Activated CD8-positive, alpha-beta T cell treated with anti-CD3 and anti-CD28 coated beads for 36 hours (primary cell): ENCODE data around the gene ZC3HAV1L. TPM values are rescaled to one million over a fixed set of nuclear protein-coding genes. Genes with fewer than 3 reads are reported as not detected.

Source experiments
- ATAC-seq: fragments of 200-7000 bp; cut with Tn5 transposase; one replicate; pipeline ENCODE4 v1.10.0; 2021; ENCODE audit warnings: mild to moderate bottlenecking, moderate library complexity
- CTCF ChIA-PET: fragments of 350-600 bp; sonication (Branson Sonifier 250); formaldehyde crosslinking; loops from one replicate; lab custom pipeline; 2021; ENCODE audit warnings: antibody characterized with exemption; lab: Charles Lee
- POLR2A ChIA-PET: fragments of 350-600 bp; sonication (Branson Sonifier 250); formaldehyde crosslinking; loops from one replicate; lab custom pipeline; 2021; ENCODE audit warnings: antibody characterized with exemption; lab: Charles Lee
- DNase-seq: peaks from one replicate; pipeline ENCODE4 v3.0.0-alpha.2; 2020
- H3K27ac Mint-ChIP-seq: one replicate; pipeline ENCODE4 v1.8.0; 2021; ENCODE audit warnings: mild to moderate bottlenecking, mixed read lengths
- H3K27me3 Mint-ChIP-seq: one replicate; pipeline ENCODE4 v1.8.0; 2021; ENCODE audit warnings: mixed read lengths
- H3K36me3 Mint-ChIP-seq: one replicate; pipeline ENCODE4 v1.8.0; 2021; ENCODE audit warnings: low read depth, mixed read lengths
- H3K4me1 Mint-ChIP-seq: one replicate; pipeline ENCODE4 v1.8.0; 2021; ENCODE audit warnings: low read depth, mixed read lengths
- H3K4me3 Mint-ChIP-seq: one replicate; pipeline ENCODE4 v1.8.0; 2021; ENCODE audit warnings: mild to moderate bottlenecking, moderate library complexity, mixed read lengths
- H3K9me3 Mint-ChIP-seq: one replicate; pipeline ENCODE4 v1.8.0; 2021; ENCODE audit warnings: mixed read lengths
- intact Hi-C: fragments of 100-400 bp; cut with micrococcal nuclease; formaldehyde crosslinking; loops from one replicate; pipeline ENCODE4 v1.10.0; 2022
- total RNA-seq, 2 experiments: library from RNA; stranded (reverse); gene quantifications; one replicate each; pipeline ENCODE4 v1.2.3, GENCODE V29; 2021
- TF ChIP-seq, protein P1 (sequence below): fragments of 200-600 bp; IDR thresholded peaks from one replicate; pipeline ENCODE4 v1.8.0; 2022; ENCODE audit warnings: antibody characterized with exemption, mild to moderate bottlenecking

ZC3HAV1L gene, protein sequence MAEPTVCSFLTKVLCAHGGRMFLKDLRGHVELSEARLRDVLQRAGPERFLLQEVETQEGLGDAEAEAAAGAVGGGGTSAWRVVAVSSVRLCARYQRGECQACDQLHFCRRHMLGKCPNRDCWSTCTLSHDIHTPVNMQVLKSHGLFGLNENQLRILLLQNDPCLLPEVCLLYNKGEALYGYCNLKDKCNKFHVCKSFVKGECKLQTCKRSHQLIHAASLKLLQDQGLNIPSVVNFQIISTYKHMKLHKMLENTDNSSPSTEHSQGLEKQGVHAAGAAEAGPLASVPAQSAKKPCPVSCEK
- 10 to 100 TPM; 19.9 TPM for total RNA-seq

DNA sequence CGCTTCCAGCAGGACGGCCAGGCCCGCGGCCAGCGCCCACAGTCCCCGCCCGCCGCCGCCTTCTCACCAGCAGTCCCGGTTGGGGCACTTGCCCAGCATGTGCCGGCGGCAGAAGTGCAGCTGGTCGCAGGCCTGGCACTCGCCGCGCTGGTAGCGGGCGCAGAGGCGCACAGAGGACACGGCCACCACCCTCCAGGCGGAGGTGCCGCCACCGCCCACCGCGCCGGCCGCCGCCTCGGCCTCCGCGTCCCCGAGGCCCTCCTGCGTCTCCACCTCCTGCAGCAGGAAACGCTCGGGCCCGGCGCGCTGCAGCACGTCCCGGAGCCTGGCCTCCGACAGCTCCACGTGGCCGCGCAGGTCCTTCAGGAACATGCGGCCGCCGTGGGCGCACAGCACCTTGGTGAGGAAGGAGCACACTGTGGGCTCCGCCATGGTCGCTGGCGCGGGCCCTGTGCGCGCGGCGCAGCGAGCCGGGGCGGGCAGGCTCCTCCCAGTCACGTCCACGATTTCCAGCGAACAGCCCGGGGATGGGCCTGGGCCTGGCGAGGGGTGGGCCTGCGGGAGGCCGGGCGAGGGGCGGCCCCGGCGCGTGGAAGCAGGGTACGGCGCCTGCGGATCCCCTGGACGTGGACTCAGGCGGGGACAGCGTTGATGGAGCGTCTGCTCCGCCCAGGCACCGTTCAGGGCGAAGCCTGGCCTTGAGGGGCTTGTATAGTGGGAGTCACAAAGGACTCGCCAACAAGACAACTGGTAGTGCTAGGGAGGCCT is at the start of gene ZC3HAV1L:
TSS of gene ZC3HAV1L (minus strand) at position 457 of the 768 bp plus-strand sequence. CDS start at position 432, 25 bp downstream.
- CTCF ChIA-PET = interaction anchor here (1.2 to 3.2 kb wide), 5 partner anchors 9 to 149 kb away, joined by 4 to 17 read pairs (median 7); no protein-coding TSS in a partner anchor
- Mint-ChIP-seq H3K36me3 (peaks cover 29% of the 10 kb centered on the region), H3K4me3 (peak within 1 kb of the TSS; percentile 82), H3K4me1 (peaks cover 19% of the 10 kb centered on the region), H3K27me3 (no peaks in the 10 kb centered on the region), H3K9me3 (no peaks in the 10 kb centered on the region), H3K27ac (peak within 1 kb of the TSS; percentile 88)
- peak; percentile 75 for DNase-seq
- TF ChIP-seq, protein P1, sequence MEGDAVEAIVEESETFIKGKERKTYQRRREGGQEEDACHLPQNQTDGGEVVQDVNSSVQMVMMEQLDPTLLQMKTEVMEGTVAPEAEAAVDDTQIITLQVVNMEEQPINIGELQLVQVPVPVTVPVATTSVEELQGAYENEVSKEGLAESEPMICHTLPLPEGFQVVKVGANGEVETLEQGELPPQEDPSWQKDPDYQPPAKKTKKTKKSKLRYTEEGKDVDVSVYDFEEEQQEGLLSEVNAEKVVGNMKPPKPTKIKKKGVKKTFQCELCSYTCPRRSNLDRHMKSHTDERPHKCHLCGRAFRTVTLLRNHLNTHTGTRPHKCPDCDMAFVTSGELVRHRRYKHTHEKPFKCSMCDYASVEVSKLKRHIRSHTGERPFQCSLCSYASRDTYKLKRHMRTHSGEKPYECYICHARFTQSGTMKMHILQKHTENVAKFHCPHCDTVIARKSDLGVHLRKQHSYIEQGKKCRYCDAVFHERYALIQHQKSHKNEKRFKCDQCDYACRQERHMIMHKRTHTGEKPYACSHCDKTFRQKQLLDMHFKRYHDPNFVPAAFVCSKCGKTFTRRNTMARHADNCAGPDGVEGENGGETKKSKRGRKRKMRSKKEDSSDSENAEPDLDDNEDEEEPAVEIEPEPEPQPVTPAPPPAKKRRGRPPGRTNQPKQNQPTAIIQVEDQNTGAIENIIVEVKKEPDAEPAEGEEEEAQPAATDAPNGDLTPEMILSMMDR = no peak
- POLR2A ChIA-PET = interaction anchor here (0.6 to 2.4 kb wide), 11 partner anchors 10 to 60 kb away, joined by 3 to 13 read pairs (median 5); no protein-coding TSS in a partner anchor
- ATAC-seq = peak; percentile 88
- intact Hi-C loops = no loop called here

DNA sequence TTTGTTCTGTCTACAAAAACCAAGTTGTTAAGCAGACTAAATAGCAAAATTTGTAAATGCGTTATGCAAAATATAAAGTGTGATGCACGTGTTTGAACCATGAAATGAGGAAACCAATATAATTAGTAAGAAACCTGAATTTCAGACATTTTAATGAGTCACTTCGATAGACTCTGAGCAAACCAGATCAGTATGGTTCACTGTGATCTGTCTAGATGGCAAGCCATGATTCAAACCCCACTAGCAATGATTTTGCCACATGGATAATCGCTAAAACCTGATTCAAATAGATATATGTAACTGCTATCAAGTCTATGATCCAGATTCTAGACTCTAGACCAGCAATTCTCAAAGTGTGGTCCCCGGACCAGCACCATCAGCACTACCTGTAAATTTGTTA is 48.9 kb upstream of the ZC3HAV1L start:
- TF ChIP-seq, protein P1 = no peak
- H3K4me3 Mint-ChIP-seq = peak overlapping the region; percentile 13
- H3K27me3 Mint-ChIP-seq = no peaks in the 10 kb centered on the region
- intact Hi-C loops = no loop called here
- peaks cover 89% of the 10 kb centered on the region for H3K4me1 Mint-ChIP-seq
- H3K9me3 Mint-ChIP-seq = peaks cover 21% of the 10 kb centered on the region
- ATAC-seq (peak; percentile 6), DNase-seq (peak; percentile 2)
- peaks cover 96% of the 10 kb centered on the region for H3K36me3 Mint-ChIP-seq
- ChIA-PET CTCF (interaction anchor here (4.3 kb wide), 1 partner anchor 10 kb away, joined by 33 read pairs; no protein-coding TSS in a partner anchor), POLR2A (interaction anchor here (0.8 to 5.0 kb wide), 7 partner anchors 9 to 275 kb away, joined by 3 to 25 read pairs (median 4); partner anchors contain the start of gene LUC7L2)
- peak overlapping the region; percentile 94 for H3K27ac Mint-ChIP-seq

DNA sequence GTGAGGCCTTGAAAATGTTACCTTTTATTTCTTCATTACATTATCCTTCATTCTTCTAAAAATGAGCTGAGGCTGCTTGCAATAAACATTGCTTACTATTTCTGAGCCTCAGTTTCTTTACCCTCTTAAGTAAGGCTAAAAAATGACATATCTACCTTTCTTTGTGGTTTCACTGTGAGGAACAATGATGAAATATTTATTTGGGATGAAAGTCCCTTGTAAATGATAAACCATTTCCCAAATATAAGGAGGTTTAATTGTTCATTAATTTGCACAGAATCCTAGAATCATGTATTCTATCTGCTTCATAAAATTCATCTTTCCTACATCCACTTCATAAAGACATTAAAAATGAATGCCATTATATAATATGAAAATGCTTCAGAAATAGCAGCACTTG is 45.7 kb upstream of the ZC3HAV1L start:
- peak overlapping the region; percentile 91 for H3K27ac Mint-ChIP-seq
- H3K4me3 Mint-ChIP-seq = no peak overlapping the region
- H3K36me3 Mint-ChIP-seq = peaks cover 93% of the 10 kb centered on the region
- DNase-seq (no peak), ATAC-seq (no peak)
- TF ChIP-seq, protein P1 = no peak
- peaks cover 86% of the 10 kb centered on the region for H3K4me1 Mint-ChIP-seq
- POLR2A ChIA-PET = no interaction called here
- peaks cover 2% of the 10 kb centered on the region for H3K9me3 Mint-ChIP-seq
- CTCF ChIA-PET = interaction anchor here (1.0 to 1.8 kb wide), 2 partner anchors 10 to 195 kb away, joined by 3 to 5 read pairs; no protein-coding TSS in a partner anchor
- H3K27me3 Mint-ChIP-seq = no peaks in the 10 kb centered on the region
- intact Hi-C loops = no loop called here

DNA sequence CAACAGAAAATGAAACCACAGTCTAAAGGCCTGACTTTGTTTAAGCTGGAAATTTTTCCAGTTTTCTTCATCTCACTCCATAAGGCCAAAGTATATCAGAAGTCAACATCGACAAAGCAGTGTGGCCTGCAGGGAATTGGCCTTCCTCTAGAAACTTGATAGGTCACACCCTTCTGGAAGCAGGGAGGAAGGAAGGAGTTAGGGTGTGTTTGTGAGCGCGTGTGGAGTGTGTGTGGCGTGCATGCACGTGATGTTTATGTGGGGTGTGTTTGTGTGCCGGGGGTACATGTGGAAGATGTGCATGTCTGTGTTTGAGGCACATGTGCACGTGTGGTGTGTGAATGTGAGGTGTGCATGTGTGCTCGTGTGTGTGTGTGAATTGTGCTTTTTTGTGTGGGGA is 45.1 kb upstream of the ZC3HAV1L start:
- CTCF ChIA-PET = interaction anchor here (1.3 to 1.8 kb wide), 2 partner anchors 11 to 14 kb away, joined by 4 to 5 read pairs; no protein-coding TSS in a partner anchor
- POLR2A ChIA-PET = interaction anchor here (1.0 to 3.2 kb wide), 3 partner anchors 9 to 17 kb away, joined by 3 to 10 read pairs (median 6); no protein-coding TSS in a partner anchor
- TF ChIP-seq, protein P1 = no peak
- H3K4me1 Mint-ChIP-seq = peaks cover 79% of the 10 kb centered on the region
- H3K36me3 Mint-ChIP-seq = peaks cover 92% of the 10 kb centered on the region
- no peak for ATAC-seq
- intact Hi-C loops = no loop called here
- peak overlapping the region; percentile 10 for H3K4me3 Mint-ChIP-seq
- no peaks in the 10 kb centered on the region for H3K9me3 Mint-ChIP-seq
- H3K27me3 Mint-ChIP-seq = no peaks in the 10 kb centered on the region
- peak overlapping the region; percentile 91 for H3K27ac Mint-ChIP-seq
- no peak for DNase-seq
